ENCODE measurements around the gene ADCY2. TPM values are rescaled to one million over a fixed set of nuclear protein-coding genes. Genes with fewer than 3 reads are reported as not detected.

Gene ADCY2
- total RNA-seq, 1 donor from 2014 or later = 0.59 TPM

DNA sequence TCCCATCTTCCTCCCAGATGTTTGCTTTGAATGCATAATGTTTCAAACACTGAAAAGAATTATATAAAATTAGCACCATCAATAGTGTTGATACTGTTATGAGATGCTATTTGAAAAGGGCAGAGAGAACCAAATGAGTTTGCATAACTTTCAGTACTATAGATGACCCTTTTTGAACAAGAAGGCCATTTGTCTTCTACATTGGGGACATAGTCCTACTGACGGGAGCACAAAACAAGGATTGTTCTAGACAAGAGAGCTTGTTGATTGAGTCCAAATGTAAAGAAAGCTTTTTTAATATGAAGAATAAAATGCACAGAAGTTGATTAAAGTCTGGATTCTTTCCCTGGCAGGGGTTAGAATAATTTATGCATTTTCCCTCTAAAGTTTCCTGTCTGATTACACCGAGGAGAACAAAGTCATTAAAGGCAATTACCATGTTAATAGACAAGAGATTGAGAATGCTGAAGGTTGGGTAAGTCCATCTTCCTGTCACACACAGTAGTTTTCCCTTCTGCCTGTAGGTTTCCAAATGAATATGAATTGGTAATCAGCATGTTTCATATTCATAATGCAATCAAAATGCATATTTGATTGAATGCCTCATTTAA lies 32.8 kb upstream of the ADCY2 start:
- no peaks in the 10 kb centered on the region for H3K36me3 ChIP-seq
- DNase-seq (no peak), ATAC-seq (no peak)
- H3K27me3 ChIP-seq (ENCODE audit: low read depth) = no peaks in the 10 kb centered on the region
- H3K9me3 ChIP-seq = no peaks in the 10 kb centered on the region
- H3K4me1 ChIP-seq = no peaks in the 10 kb centered on the region
- intact Hi-C loops (cut with DNase I) = no loop called here
- H3K4me3 ChIP-seq = no peak overlapping the region
- TF ChIP-seq, protein P1, sequence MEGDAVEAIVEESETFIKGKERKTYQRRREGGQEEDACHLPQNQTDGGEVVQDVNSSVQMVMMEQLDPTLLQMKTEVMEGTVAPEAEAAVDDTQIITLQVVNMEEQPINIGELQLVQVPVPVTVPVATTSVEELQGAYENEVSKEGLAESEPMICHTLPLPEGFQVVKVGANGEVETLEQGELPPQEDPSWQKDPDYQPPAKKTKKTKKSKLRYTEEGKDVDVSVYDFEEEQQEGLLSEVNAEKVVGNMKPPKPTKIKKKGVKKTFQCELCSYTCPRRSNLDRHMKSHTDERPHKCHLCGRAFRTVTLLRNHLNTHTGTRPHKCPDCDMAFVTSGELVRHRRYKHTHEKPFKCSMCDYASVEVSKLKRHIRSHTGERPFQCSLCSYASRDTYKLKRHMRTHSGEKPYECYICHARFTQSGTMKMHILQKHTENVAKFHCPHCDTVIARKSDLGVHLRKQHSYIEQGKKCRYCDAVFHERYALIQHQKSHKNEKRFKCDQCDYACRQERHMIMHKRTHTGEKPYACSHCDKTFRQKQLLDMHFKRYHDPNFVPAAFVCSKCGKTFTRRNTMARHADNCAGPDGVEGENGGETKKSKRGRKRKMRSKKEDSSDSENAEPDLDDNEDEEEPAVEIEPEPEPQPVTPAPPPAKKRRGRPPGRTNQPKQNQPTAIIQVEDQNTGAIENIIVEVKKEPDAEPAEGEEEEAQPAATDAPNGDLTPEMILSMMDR (IDR thresholded peaks at IDR 0.05) = no peak
- H3K27ac ChIP-seq = no peak overlapping the region

DNA sequence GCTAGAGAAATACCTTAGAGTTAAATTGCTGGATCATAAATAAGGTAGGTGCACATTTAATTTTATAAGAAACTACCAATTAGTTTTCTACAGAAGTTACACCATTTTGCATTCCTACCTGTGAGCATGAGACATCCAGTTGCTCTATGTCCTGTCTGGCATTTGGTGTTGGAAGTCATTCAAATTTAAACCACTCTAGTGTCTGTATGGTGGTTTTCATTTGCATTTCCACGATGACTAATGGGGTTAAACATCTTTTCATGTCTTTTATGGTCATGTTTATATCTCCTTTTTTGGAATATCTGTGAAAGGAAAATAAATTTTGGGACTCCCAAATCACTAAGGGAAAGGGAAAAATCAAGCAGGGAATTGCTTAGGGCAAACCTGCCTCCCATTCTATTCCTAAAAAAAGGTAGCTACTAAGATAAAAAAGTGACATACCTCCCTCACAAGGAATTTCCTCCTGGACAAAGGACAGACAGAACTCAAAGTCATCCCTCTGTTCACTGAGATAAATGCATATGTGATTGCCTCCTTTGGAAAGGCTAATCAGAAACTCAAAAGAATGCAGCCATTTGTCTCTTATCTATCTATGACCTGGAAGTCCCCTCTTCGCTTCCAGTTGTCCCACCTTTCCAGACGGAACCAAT lies 31.6 kb upstream of the ADCY2 start:
- ATAC-seq = no peak
- H3K9me3 ChIP-seq = no peaks in the 10 kb centered on the region
- no peaks in the 10 kb centered on the region for H3K4me1 ChIP-seq
- no peak overlapping the region for H3K4me3 ChIP-seq
- no peak for DNase-seq
- TF ChIP-seq, protein P1 (IDR thresholded peaks at IDR 0.05) = no peak
- H3K27ac ChIP-seq = no peak overlapping the region
- H3K36me3 ChIP-seq = no peaks in the 10 kb centered on the region
- intact Hi-C loops (cut with DNase I) = no loop called here
- H3K27me3 ChIP-seq (ENCODE audit: low read depth) = no peaks in the 10 kb centered on the region

DNA sequence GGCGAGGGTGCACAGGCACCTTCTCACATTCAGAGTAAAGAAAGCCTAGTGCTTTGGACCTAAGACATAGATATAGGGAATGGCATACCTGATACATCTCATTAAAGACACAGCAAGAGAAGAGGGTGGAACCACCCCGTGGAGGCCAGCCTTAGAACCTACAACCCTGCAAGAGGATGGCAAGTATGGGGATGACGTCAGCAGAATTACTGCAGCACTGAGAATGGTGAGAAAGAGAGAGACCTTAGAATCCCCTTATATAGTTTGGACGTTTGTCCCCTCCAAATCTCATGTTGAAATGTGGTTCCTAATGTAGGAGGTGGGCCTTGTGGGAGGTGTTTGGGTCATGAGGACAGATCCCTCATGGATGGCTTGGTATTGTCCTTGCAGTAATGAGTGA lies 28.2 kb upstream of the ADCY2 start:
- Histone ChIP-seq H3K9me3 (no peaks in the 10 kb centered on the region), H3K4me1 (no peaks in the 10 kb centered on the region), H3K27ac (no peak overlapping the region), H3K36me3 (no peaks in the 10 kb centered on the region), H3K4me3 (no peak overlapping the region), H3K27me3 (ENCODE audit: low read depth) (no peaks in the 10 kb centered on the region)
- DNase-seq (no peak), ATAC-seq (no peak)
- TF ChIP-seq, protein P1 (IDR thresholded peaks at IDR 0.05) = no peak
- intact Hi-C loops (cut with DNase I) = no loop called here

DNA sequence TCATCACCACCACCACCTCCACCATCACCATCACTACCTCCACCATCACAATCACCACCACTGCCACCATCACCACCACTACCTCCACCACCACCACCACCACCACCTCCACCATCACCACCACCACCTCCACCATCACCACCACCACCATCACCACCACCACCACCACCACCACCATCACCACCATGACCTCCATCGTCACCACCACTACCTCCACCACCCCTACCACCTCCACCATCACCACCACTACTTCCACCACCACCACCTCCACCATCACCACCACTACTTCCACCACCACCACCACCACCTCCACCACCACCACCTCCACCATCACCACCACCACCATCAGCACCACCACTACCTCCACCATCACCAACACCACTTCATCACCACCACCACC lies 23.5 kb upstream of the ADCY2 start:
- ATAC-seq (no peak), DNase-seq (no peak)
- no peaks in the 10 kb centered on the region for H3K27me3 ChIP-seq (ENCODE audit: low read depth)
- TF ChIP-seq, protein P1 (IDR thresholded peaks at IDR 0.05) = no peak
- H3K36me3 ChIP-seq = no peaks in the 10 kb centered on the region
- H3K4me3 ChIP-seq = no peak overlapping the region
- no peak overlapping the region for H3K27ac ChIP-seq
- H3K9me3 ChIP-seq = no peaks in the 10 kb centered on the region
- no peaks in the 10 kb centered on the region for H3K4me1 ChIP-seq
- intact Hi-C loops (cut with DNase I) = no loop called here

DNA sequence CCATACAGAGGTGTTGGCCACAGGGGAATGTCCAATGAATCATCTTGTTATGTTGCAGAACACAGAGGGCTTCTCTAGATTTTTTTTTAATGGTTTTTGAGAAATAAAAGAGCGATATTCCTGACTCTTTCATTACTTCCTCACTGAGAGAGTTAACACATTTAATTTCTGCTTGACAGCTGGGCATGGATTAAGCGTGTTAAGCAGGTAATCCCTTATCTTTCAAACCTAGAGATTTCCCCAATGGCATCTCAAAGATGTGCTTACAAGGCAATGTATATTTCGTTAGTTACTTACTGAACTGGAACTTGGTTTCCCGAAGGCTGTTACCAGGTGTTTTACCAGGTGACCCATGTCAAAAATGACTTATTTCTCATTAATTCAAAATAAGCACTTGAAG lies 21.8 kb upstream of the ADCY2 start:
- no peaks in the 10 kb centered on the region for H3K9me3 ChIP-seq
- H3K27ac ChIP-seq = no peak overlapping the region
- intact Hi-C loops (cut with DNase I) = no loop called here
- H3K27me3 ChIP-seq (ENCODE audit: low read depth) = no peaks in the 10 kb centered on the region
- DNase-seq (no peak), ATAC-seq (no peak)
- H3K4me1 ChIP-seq = no peaks in the 10 kb centered on the region
- H3K36me3 ChIP-seq = no peaks in the 10 kb centered on the region
- H3K4me3 ChIP-seq = no peak overlapping the region
- TF ChIP-seq, protein P1 (IDR thresholded peaks at IDR 0.05) = no peak
